Measurements from ENCODE around the gene SDHA.
"Not testable (repeated sequence)": the region's sequence is repeated elsewhere in the genome, so short reads cannot be mapped to it uniquely, and the experiment has no call there.

SDHA gene

GRCh38 chr5:222951-223715 is 5.0 kb downstream of the SDHA start:
- DNase-seq (ENCODE audit: low read depth, low spot score) = not testable (repeated sequence)

- DNase-seq (ENCODE audit: low read depth, low spot score) = no peak
Measured at GRCh38 chr5:223791-224190, 5.7 kb downstream of the SDHA start.

- DNase-seq (ENCODE audit: low read depth, low spot score) = no peak
Measured at GRCh38 chr5:225334-225733, 7.2 kb downstream of the SDHA start.

- DNase-seq (ENCODE audit: low read depth, low spot score) = not testable (repeated sequence)
Measured at GRCh38 chr5:227375-227774, 9.3 kb downstream of the SDHA start.

- DNase-seq (ENCODE audit: low read depth, low spot score) = no peak
Measured at GRCh38 chr5:228886-229285, 10.8 kb downstream of the SDHA start.

GRCh38 chr5:230711-231110 is 12.6 kb downstream of the SDHA start:
- DNase-seq (ENCODE audit: low read depth, low spot score) = no peak

GRCh38 chr5:231661-232060 is 13.5 kb downstream of the SDHA start:
- no peak for DNase-seq (ENCODE audit: low read depth, low spot score)

- DNase-seq (ENCODE audit: low read depth, low spot score) = not testable (repeated sequence)
Measured at GRCh38 chr5:233426-233825, 15.3 kb downstream of the SDHA start.

- DNase-seq (ENCODE audit: low read depth, low spot score) = no peak
Measured at GRCh38 chr5:234450-234849, 16.3 kb downstream of the SDHA start.

GRCh38 chr5:235527-235926 is 17.4 kb downstream of the SDHA start:
- not testable (repeated sequence) for DNase-seq (ENCODE audit: low read depth, low spot score)

- DNase-seq (ENCODE audit: low read depth, low spot score) = not testable (repeated sequence)
Measured at GRCh38 chr5:237931-238330, 19.8 kb downstream of the SDHA start.

- DNase-seq (ENCODE audit: low read depth, low spot score) = not testable (repeated sequence)
Measured at GRCh38 chr5:240550-240949, 22.4 kb downstream of the SDHA start.

- DNase-seq (ENCODE audit: low read depth, low spot score) = not testable (repeated sequence)
Measured at GRCh38 chr5:241045-241669, 23.0 kb downstream of the SDHA start.

- DNase-seq (ENCODE audit: low read depth, low spot score) = not testable (repeated sequence)
Measured at GRCh38 chr5:243683-244367, 25.7 kb downstream of the SDHA start.

- DNase-seq (ENCODE audit: low read depth, low spot score) = not testable (repeated sequence)
Measured at GRCh38 chr5:245717-246116, 27.6 kb downstream of the SDHA start.

GRCh38 chr5:250396-250795 is 32.3 kb downstream of the SDHA start:
- not testable (repeated sequence) for DNase-seq (ENCODE audit: low read depth, low spot score)

GRCh38 chr5:251016-251415 is 32.9 kb downstream of the SDHA start:
- DNase-seq (ENCODE audit: low read depth, low spot score) = not testable (repeated sequence)

GRCh38 chr5:251538-251937 is 33.4 kb downstream of the SDHA start:
- not testable (repeated sequence) for DNase-seq (ENCODE audit: low read depth, low spot score)

- not testable (repeated sequence) for DNase-seq (ENCODE audit: low read depth, low spot score)
Measured at GRCh38 chr5:251975-252374, 33.9 kb downstream of the SDHA start.

GRCh38 chr5:252546-252945 is 34.4 kb downstream of the SDHA start:
- DNase-seq (ENCODE audit: low read depth, low spot score) = no peak

GRCh38 chr5:254322-254721 is 36.2 kb downstream of the SDHA start:
- not testable (repeated sequence) for DNase-seq (ENCODE audit: low read depth, low spot score)

- not testable (repeated sequence) for DNase-seq (ENCODE audit: low read depth, low spot score)
Measured at GRCh38 chr5:255116-255515, 37.0 kb downstream of the SDHA start.

- DNase-seq (ENCODE audit: low read depth, low spot score) = not testable (repeated sequence)
Measured at GRCh38 chr5:256347-256746, 38.2 kb downstream of the SDHA start.
